HG02759 (cell line): ENCODE measurements around the gene MYZAP.
"Not testable (repeated sequence)": the region's sequence is repeated elsewhere in the genome, so short reads cannot be mapped to it uniquely, and the experiment has no call there.

Experiments
- ATAC-seq: cut with Tn5 transposase; IDR thresholded peaks from one replicate; pipeline ENCODE4 v1.9.1; 2021; ENCODE audit warnings: mild to moderate bottlenecking, moderate library complexity; ENCODE audit not compliant: unreplicated experiment

Gene MYZAP

GRCh38 chr15:57592426-57592825 lies 722 bp downstream of the MYZAP start:
- no peak for ATAC-seq

GRCh38 chr15:57592836-57593420 lies 1.2 kb downstream of the MYZAP start:
- no peak for ATAC-seq

- no peak for ATAC-seq
These were observed 2.8 kb downstream of the MYZAP start for GRCh38 chr15:57594479-57594878.

GRCh38 chr15:57595011-57595866 lies 3.5 kb downstream of the MYZAP start:
- no peak for ATAC-seq

GRCh38 chr15:57596301-57596855 lies 4.7 kb downstream of the MYZAP start:
- no peak for ATAC-seq

GRCh38 chr15:57596978-57597377 lies 5.3 kb downstream of the MYZAP start:
- ATAC-seq: no peak

- ATAC-seq: no peak
These were observed 5.7 kb downstream of the MYZAP start for GRCh38 chr15:57597431-57597830.

- ATAC-seq: no peak
These were observed 6.6 kb downstream of the MYZAP start for GRCh38 chr15:57598346-57598745.

GRCh38 chr15:57599296-57599810 lies 7.6 kb downstream of the MYZAP start:
- no peak for ATAC-seq

GRCh38 chr15:57600197-57600596 lies 8.5 kb downstream of the MYZAP start:
- ATAC-seq: no peak

- no peak for ATAC-seq
These were observed 12.8 kb downstream of the MYZAP start for GRCh38 chr15:57604507-57604906.

- ATAC-seq: no peak
These were observed 13.8 kb downstream of the MYZAP start for GRCh38 chr15:57605491-57605890.

GRCh38 chr15:57606048-57606447 lies 14.3 kb downstream of the MYZAP start:
- ATAC-seq: no peak

GRCh38 chr15:57606816-57607215 lies 15.1 kb downstream of the MYZAP start:
- no peak for ATAC-seq

GRCh38 chr15:57607570-57608000 lies 15.9 kb downstream of the MYZAP start:
- ATAC-seq: no peak

GRCh38 chr15:57609805-57610529 lies 18.3 kb downstream of the MYZAP start:
- no peak for ATAC-seq

- no peak for ATAC-seq
These were observed 19.4 kb downstream of the MYZAP start for GRCh38 chr15:57611123-57611522.

GRCh38 chr15:57611938-57612337 lies 20.2 kb downstream of the MYZAP start:
- ATAC-seq: no peak

- ATAC-seq: no peak
These were observed 22.5 kb downstream of the MYZAP start for GRCh38 chr15:57614241-57614640.

GRCh38 chr15:57615951-57616496 lies 24.3 kb downstream of the MYZAP start:
- not testable (repeated sequence) for ATAC-seq

GRCh38 chr15:57618325-57618724 lies 26.6 kb downstream of the MYZAP start:
- ATAC-seq: no peak
